Neural cell (in vitro differentiated cells): ENCODE measurements around the gene ZNF121.

Experiments
- CTCF ChIP-seq: fragments of 450-650 bp; IDR thresholded peaks from 2 replicates; pipeline ENCODE4 v1.5.1; 2014; ENCODE audit warnings: antibody characterized with exemption, mild to moderate bottlenecking, moderate library complexity; ENCODE audit not compliant: poor library complexity, severe bottlenecking
- EP300 ChIP-seq: fragments of 450-650 bp; conservative IDR thresholded peaks from 2 replicates; pipeline ENCODE4 v1.6.1; 2014; ENCODE audit warnings: antibody characterized with exemption, mild to moderate bottlenecking, moderate library complexity; ENCODE audit not compliant: poor library complexity, severe bottlenecking
- POLR2AphosphoS5 ChIP-seq: IDR thresholded peaks from 2 replicates; pipeline ENCODE4 v1.6.1; 2012
- RAD21 ChIP-seq: fragments of 450-650 bp; conservative IDR thresholded peaks from 2 replicates; pipeline ENCODE4 v1.6.1; 2014; ENCODE audit warnings: antibody characterized with exemption, mild to moderate bottlenecking, moderate library complexity
- TAF1 ChIP-seq: IDR thresholded peaks from 2 replicates; pipeline ENCODE4 v1.6.1; 2012; ENCODE audit warnings: low read depth

GRCh38 chr19:9565900-9566705, 18.2 kb downstream of the ZNF121 start:
- TF ChIP-seq CTCF (no peak), POLR2AphosphoS5 (no peak), TAF1 (no peak), EP300 (no peak), RAD21 (no peak)
